Keratinocyte (primary cell): ENCODE data around the gene MTHFD1L. TPM values are rescaled to one million over a fixed set of nuclear protein-coding genes. Genes with fewer than 3 reads are reported as not detected.

Source experiments
- DNase-seq: peaks from one replicate; pipeline ENCODE4 v3.0.0-alpha.2; 2011; ENCODE audit warnings: low read depth, missing footprints, low spot score
- FAIRE-seq: peaks from 2 replicates; lab custom pipeline; 2011; peaks lifted over from hg19 to GRCh38; lab: Jason Lieb, UNC
- H2AFZ ChIP-seq: 2 replicates; pipeline ENCODE4 v1.6.0; 2012; ENCODE audit warnings: low read length, control low read depth, inconsistent platforms; ENCODE audit not compliant: control insufficient read depth
- H3K27ac ChIP-seq: 2 replicates; pipeline ENCODE4 v1.5.1; 2011; ENCODE audit warnings: low read length; ENCODE audit not compliant: control insufficient read depth, insufficient read depth
- H3K27me3 ChIP-seq: 3 replicates; pipeline ENCODE4 v1.6.0; 2011; ENCODE audit warnings: low read length; ENCODE audit not compliant: control insufficient read depth, insufficient read depth; ENCODE audit errors: extremely low read depth
- H3K36me3 ChIP-seq, 2 experiments: 2 replicates in 1 of 2; 3 replicates in 1 of 2; pipeline ENCODE4 v1.5.1; 2011; ENCODE audit warnings: low read length in 2 of 2, mild to moderate bottlenecking in 1 of 2; ENCODE audit not compliant: control insufficient read depth in 2 of 2, insufficient read depth in 2 of 2; ENCODE audit errors: extremely low read depth in 1 of 2
- H3K4me1 ChIP-seq: 3 replicates; pipeline ENCODE4 v1.5.1; 2011; ENCODE audit warnings: low read length; ENCODE audit not compliant: control insufficient read depth, insufficient read depth; ENCODE audit errors: extremely low read depth
- H3K4me2 ChIP-seq: 3 replicates; pipeline ENCODE4 v1.6.0; 2011; ENCODE audit warnings: low read depth, low read length; ENCODE audit not compliant: control insufficient read depth, insufficient read depth; ENCODE audit errors: extremely low read depth
- H3K4me3 ChIP-seq, 3 experiments: fragments of 200-600 bp in 1 of 3; sonication (generic) in 1 of 3; 2 replicates in 2 of 3; 3 replicates in 1 of 3; pipeline ENCODE4 v1.5.1; 2011 to 2016; ENCODE audit warnings: low read length in 3 of 3, mild to moderate bottlenecking in 3 of 3, control low read depth in 2 of 3, inconsistent platforms in 1 of 3, low read depth in 1 of 3, mixed read lengths in 1 of 3, mixed run types in 1 of 3, moderate library complexity in 1 of 3; ENCODE audit not compliant: control insufficient read depth in 2 of 3, insufficient read depth in 2 of 3; ENCODE audit errors: extremely low read depth in 1 of 3
- H3K79me2 ChIP-seq: 2 replicates; pipeline ENCODE4 v1.6.0; 2012; ENCODE audit warnings: low read length; ENCODE audit not compliant: control insufficient read depth, insufficient read depth
- H3K9ac ChIP-seq: 3 replicates; pipeline ENCODE4 v1.6.0; 2011; ENCODE audit warnings: low read length; ENCODE audit not compliant: control insufficient read depth, insufficient read depth; ENCODE audit errors: extremely low read depth
- H3K9me1 ChIP-seq: 3 replicates; pipeline ENCODE4 v1.6.0; 2011; ENCODE audit warnings: low read length; ENCODE audit not compliant: control insufficient read depth, insufficient read depth; ENCODE audit errors: extremely low read depth
- H3K9me3 ChIP-seq: 2 replicates; pipeline ENCODE4 v1.5.1; 2012; ENCODE audit warnings: low read depth, low read length; ENCODE audit not compliant: control insufficient read depth
- H4K20me1 ChIP-seq: 3 replicates; pipeline ENCODE4 v1.6.0; 2011; ENCODE audit warnings: low read length; ENCODE audit not compliant: control insufficient read depth, insufficient read depth; ENCODE audit errors: extremely low read depth
- EZH2 ChIP-seq: IDR thresholded peaks from one replicate; pipeline ENCODE4 v1.6.1; 2012; ENCODE audit warnings: inconsistent platforms, mild to moderate bottlenecking, low read length, moderate library complexity
- dilution Hi-C: fragments of 300-500 bp; cut with MboI; formaldehyde crosslinking; loops from one replicate; pipeline ENCODE4 v1.7.0; 2020; ENCODE audit warnings: low sequenced_read_pairs; ENCODE audit not compliant: extremely low pct_ligation_motif_present
- polyA plus RNA-seq, 5 experiments: library from polyadenylated mRNA; depleted of rRNA in 3 of 5; stranded (reverse) in 3 of 5; stranded (forward) in 1 of 5; unstranded in 1 of 5; fragments of >200 nt; gene quantifications; 1 replicate in 1 of 5; 2 replicates in 3 of 5; 3 replicates in 1 of 5; pipeline versions ENCODE4 v1.2.1 to v1.2.3, GENCODE V29; 2011 to 2012; ENCODE audit warnings: missing spikeins in 2 of 5, low read depth in 1 of 5, low replicate concordance in 1 of 5
- TF ChIP-seq, protein P1 (sequence below), 3 experiments: IDR thresholded peaks in 1 of 3; conservative IDR thresholded peaks in 1 of 3; optimal IDR thresholded peaks in 1 of 3; 2 replicates in 2 of 3; 3 replicates in 1 of 3; pipeline versions ENCODE3 to v1.5.1; 2011; ENCODE audit warnings: low read length in 3 of 3, mild to moderate bottlenecking in 3 of 3, moderate library complexity in 2 of 3, control low read depth in 1 of 3, inconsistent platforms in 1 of 3; ENCODE audit not compliant: insufficient read depth in 2 of 3; ENCODE audit errors: extremely low read depth in 1 of 3

Gene MTHFD1L
- polyA plus RNA-seq, 1 donor (not counting 4 experiments of a cell fraction or from before 2014, with no cell fraction given), result 38.0 TPM

GRCh38 chr6:151088963-151089362 lies 223.5 kb downstream of the MTHFD1L start:
- TF ChIP-seq, protein P1, sequence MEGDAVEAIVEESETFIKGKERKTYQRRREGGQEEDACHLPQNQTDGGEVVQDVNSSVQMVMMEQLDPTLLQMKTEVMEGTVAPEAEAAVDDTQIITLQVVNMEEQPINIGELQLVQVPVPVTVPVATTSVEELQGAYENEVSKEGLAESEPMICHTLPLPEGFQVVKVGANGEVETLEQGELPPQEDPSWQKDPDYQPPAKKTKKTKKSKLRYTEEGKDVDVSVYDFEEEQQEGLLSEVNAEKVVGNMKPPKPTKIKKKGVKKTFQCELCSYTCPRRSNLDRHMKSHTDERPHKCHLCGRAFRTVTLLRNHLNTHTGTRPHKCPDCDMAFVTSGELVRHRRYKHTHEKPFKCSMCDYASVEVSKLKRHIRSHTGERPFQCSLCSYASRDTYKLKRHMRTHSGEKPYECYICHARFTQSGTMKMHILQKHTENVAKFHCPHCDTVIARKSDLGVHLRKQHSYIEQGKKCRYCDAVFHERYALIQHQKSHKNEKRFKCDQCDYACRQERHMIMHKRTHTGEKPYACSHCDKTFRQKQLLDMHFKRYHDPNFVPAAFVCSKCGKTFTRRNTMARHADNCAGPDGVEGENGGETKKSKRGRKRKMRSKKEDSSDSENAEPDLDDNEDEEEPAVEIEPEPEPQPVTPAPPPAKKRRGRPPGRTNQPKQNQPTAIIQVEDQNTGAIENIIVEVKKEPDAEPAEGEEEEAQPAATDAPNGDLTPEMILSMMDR (optimal IDR thresholded peaks at IDR 0.05 in 1 of 3, IDR thresholded peaks at IDR 0.05 in 1 of 3, conservative IDR thresholded peaks at IDR 0.05 in 1 of 3; ENCODE audit: extremely low read depth in 1 of 3, insufficient read depth in 2 of 3, low read length in 3 of 3), result no peak
- no peak for TF ChIP-seq EZH2
- dilution Hi-C loops, result no loop called here
- Histone ChIP-seq H3K4me1 (no peaks in the 10 kb centered on the region), H4K20me1 (no peaks in the 10 kb centered on the region), H3K9me1 (no peaks in the 10 kb centered on the region), H3K36me3 (peaks cover 4 to 22% of the 10 kb centered on the region in 2 experiments), H3K27ac (no peak overlapping the region), H3K4me2 (no peak overlapping the region), H3K79me2 (no peaks in the 10 kb centered on the region), H2AFZ (no peak overlapping the region), H3K9ac (no peak overlapping the region), H3K9me3 (no peaks in the 10 kb centered on the region), H3K27me3 (no peaks in the 10 kb centered on the region), H3K4me3 (no peak overlapping the region)
- DNase-seq (no peak), FAIRE-seq (no peak)

DNA sequence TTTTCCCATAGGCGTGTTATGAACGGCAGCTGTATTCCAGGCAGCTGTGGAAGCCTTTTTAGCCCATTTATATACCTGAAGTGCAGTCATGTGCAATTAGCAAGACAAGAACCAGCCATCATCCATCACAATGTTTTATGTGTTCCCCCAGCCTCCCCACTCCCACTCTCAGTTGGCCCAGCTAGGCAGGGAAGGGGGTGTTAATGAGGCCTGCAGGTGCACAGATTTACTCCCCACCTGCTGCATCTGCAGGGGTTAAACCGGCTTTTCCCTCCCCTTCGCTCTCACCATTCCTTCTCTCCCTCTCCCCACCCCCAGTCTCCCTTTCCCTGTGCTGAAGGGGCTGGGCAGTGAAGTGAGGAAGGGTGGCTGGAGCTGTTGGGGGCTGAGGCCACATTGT lies 224.5 kb downstream of the MTHFD1L start:
- no peaks in the 10 kb centered on the region for H3K27me3 ChIP-seq
- H2AFZ ChIP-seq, result no peak overlapping the region
- DNase-seq (no peak), FAIRE-seq (no peak)
- no peaks in the 10 kb centered on the region for H3K9me1 ChIP-seq
- no peak for TF ChIP-seq EZH2
- TF ChIP-seq, protein P1 (optimal IDR thresholded peaks at IDR 0.05 in 1 of 3, IDR thresholded peaks at IDR 0.05 in 1 of 3, conservative IDR thresholded peaks at IDR 0.05 in 1 of 3; ENCODE audit: extremely low read depth in 1 of 3, insufficient read depth in 2 of 3, low read length in 3 of 3), result no peak
- H3K36me3 ChIP-seq, result peaks cover 4 to 25% of the 10 kb centered on the region in 2 experiments
- H3K4me1 ChIP-seq, result no peaks in the 10 kb centered on the region
- no peak overlapping the region for H3K9ac ChIP-seq
- dilution Hi-C loops, result no loop called here
- no peaks in the 10 kb centered on the region for H3K79me2 ChIP-seq
- H3K9me3 ChIP-seq, result no peaks in the 10 kb centered on the region
- no peak overlapping the region for H3K4me2 ChIP-seq
- no peaks in the 10 kb centered on the region for H4K20me1 ChIP-seq
- no peak overlapping the region for H3K4me3 ChIP-seq
- H3K27ac ChIP-seq, result no peak overlapping the region
